ENCODE measurements around the gene MTNR1B. TPM values are rescaled to one million over a fixed set of nuclear protein-coding genes. Genes with fewer than 3 reads are reported as not detected.

Gene MTNR1B
- total and polyA plus RNA-seq, 4 donors: not detected

GRCh38 chr11:92954003-92954402, 15.4 kb upstream of the MTNR1B start:
- no peak overlapping the region for H3K4me3 ChIP-seq (ENCODE audit: low read depth in 1 of 3, low read length in 3 of 3)
- no peak for TF ChIP-seq RAD21 (IDR thresholded peaks at IDR 0.05)
- no peak for TF ChIP-seq NR2F2 (IDR thresholded peaks at IDR 0.05)
- no peak for TF ChIP-seq EGR1 (IDR thresholded peaks at IDR 0.05; ENCODE audit: low read depth in 2 of 2)
- no peak overlapping the region for H3K9ac ChIP-seq (ENCODE audit: low read depth in 1 of 2, low read length in 2 of 2)
- no peaks in the 10 kb centered on the region for H3K27me3 ChIP-seq (ENCODE audit: control insufficient read depth in 4 of 4, insufficient read depth in 4 of 4, low read length in 3 of 4)
- 96% methylated on average over 5 of the region's 5 CpGs for WGBS
- H3K4me1 ChIP-seq (ENCODE audit: control insufficient read depth in 4 of 4, insufficient read depth in 4 of 4, low read length in 3 of 4): no peaks in the 10 kb centered on the region
- no peak for DNase-seq (ENCODE audit: low spot score)
- H3K27ac ChIP-seq (ENCODE audit: low read depth in 1 of 2, low read length in 2 of 2): no peak overlapping the region
- no peaks in the 10 kb centered on the region for H3K36me3 ChIP-seq (ENCODE audit: control insufficient read depth in 4 of 4, insufficient read depth in 3 of 4, low read depth in 1 of 4, low read length in 3 of 4)
- no peaks in the 10 kb centered on the region for H3K9me3 ChIP-seq (ENCODE audit: control insufficient read depth in 4 of 4, low read length in 3 of 4)

GRCh38 chr11:92955860-92956259, 13.6 kb upstream of the MTNR1B start:
- Histone ChIP-seq H3K9ac (ENCODE audit: low read depth in 1 of 2, low read length in 2 of 2) (no peak overlapping the region), H3K27ac (ENCODE audit: low read depth in 1 of 2, low read length in 2 of 2) (no peak overlapping the region), H3K9me3 (ENCODE audit: control insufficient read depth in 4 of 4, low read length in 3 of 4) (no peaks in the 10 kb centered on the region), H3K27me3 (ENCODE audit: control insufficient read depth in 4 of 4, insufficient read depth in 4 of 4, low read length in 3 of 4) (no peaks in the 10 kb centered on the region), H3K36me3 (ENCODE audit: control insufficient read depth in 4 of 4, insufficient read depth in 3 of 4, low read depth in 1 of 4, low read length in 3 of 4) (no peaks in the 10 kb centered on the region), H3K4me1 (ENCODE audit: control insufficient read depth in 4 of 4, insufficient read depth in 4 of 4, low read length in 3 of 4) (no peaks in the 10 kb centered on the region), H3K4me3 (ENCODE audit: low read depth in 1 of 3, low read length in 3 of 3) (no peak overlapping the region)
- DNase-seq (ENCODE audit: low spot score): no peak
- TF ChIP-seq, protein P1, sequence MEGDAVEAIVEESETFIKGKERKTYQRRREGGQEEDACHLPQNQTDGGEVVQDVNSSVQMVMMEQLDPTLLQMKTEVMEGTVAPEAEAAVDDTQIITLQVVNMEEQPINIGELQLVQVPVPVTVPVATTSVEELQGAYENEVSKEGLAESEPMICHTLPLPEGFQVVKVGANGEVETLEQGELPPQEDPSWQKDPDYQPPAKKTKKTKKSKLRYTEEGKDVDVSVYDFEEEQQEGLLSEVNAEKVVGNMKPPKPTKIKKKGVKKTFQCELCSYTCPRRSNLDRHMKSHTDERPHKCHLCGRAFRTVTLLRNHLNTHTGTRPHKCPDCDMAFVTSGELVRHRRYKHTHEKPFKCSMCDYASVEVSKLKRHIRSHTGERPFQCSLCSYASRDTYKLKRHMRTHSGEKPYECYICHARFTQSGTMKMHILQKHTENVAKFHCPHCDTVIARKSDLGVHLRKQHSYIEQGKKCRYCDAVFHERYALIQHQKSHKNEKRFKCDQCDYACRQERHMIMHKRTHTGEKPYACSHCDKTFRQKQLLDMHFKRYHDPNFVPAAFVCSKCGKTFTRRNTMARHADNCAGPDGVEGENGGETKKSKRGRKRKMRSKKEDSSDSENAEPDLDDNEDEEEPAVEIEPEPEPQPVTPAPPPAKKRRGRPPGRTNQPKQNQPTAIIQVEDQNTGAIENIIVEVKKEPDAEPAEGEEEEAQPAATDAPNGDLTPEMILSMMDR (IDR thresholded peaks at IDR 0.05; ENCODE audit: low read depth, low read length, missing input control): no peak
- TF ChIP-seq YY1 (IDR thresholded peaks at IDR 0.05) (no peak), FOXA1 (IDR thresholded peaks at IDR 0.05) (no peak), RXRA (IDR thresholded peaks at IDR 0.05) (no peak), ZBTB33 (IDR thresholded peaks at IDR 0.05) (no peak), JUND (IDR thresholded peaks at IDR 0.05) (no peak), SP1 (IDR thresholded peaks at IDR 0.05) (no peak), GABPA (IDR thresholded peaks at IDR 0.05 in 1 of 2, conservative IDR thresholded peaks at IDR 0.05 in 1 of 2) (no peak), REST (IDR thresholded peaks at IDR 0.05) (no peak), NR2F2 (IDR thresholded peaks at IDR 0.05) (no peak), HNF4G (IDR thresholded peaks at IDR 0.05) (no peak), EGR1 (IDR thresholded peaks at IDR 0.05; ENCODE audit: low read depth in 2 of 2) (no peak), ATF3 (IDR thresholded peaks at IDR 0.05) (no peak), TAF1 (conservative IDR thresholded peaks at IDR 0.05) (no peak), RAD21 (IDR thresholded peaks at IDR 0.05) (no peak), HNF4A (conservative IDR thresholded peaks at IDR 0.05) (no peak)
- TF ChIP-seq, protein P2, sequence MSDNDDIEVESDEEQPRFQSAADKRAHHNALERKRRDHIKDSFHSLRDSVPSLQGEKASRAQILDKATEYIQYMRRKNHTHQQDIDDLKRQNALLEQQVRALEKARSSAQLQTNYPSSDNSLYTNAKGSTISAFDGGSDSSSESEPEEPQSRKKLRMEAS (IDR thresholded peaks at IDR 0.05): no peak

Data from liver (tissue), 9 donors.